Fibroblast of lung (primary cell): Measurements from ENCODE around the gene TBC1D22B. TPM values are rescaled to one million over a fixed set of nuclear protein-coding genes. Genes with fewer than 3 reads are reported as not detected.
A peak's percentile ranks its signal among the peaks of the same experiment; 100 is the strongest.

Experiments used
- DNase-seq, 2 donors: peaks; one replicate each; pipeline versions ENCODE4 v3.0.0 to v3.0.0-alpha.2; 2010; ENCODE audit warnings: low read depth in 2 of 2
- H2AFZ ChIP-seq: 2 replicates; pipeline ENCODE4 v1.5.1; 2012; ENCODE audit warnings: low read length, control low read depth, inconsistent platforms
- H3K27ac ChIP-seq: 2 replicates; pipeline ENCODE4 v1.5.1; 2011; ENCODE audit warnings: low read length, control low read depth; ENCODE audit not compliant: insufficient read depth
- H3K27me3 ChIP-seq: 2 replicates; pipeline ENCODE4 v1.5.1; 2011; ENCODE audit warnings: mild to moderate bottlenecking, low read length; ENCODE audit not compliant: control insufficient read depth, insufficient read depth
- H3K36me3 ChIP-seq: 2 replicates; pipeline ENCODE4 v1.5.1; 2011; ENCODE audit warnings: low read length; ENCODE audit not compliant: control insufficient read depth, insufficient read depth
- H3K4me1 ChIP-seq: 2 replicates; pipeline ENCODE4 v1.5.1; 2011; ENCODE audit warnings: low read length; ENCODE audit not compliant: control insufficient read depth, insufficient read depth; ENCODE audit errors: extremely low read depth
- H3K4me2 ChIP-seq: 2 replicates; pipeline ENCODE4 v1.5.1; 2011; ENCODE audit warnings: low read length, control low read depth; ENCODE audit not compliant: insufficient read depth; ENCODE audit errors: extremely low read depth
- H3K4me3 ChIP-seq, 4 experiments: fragments of 200-600 bp in 1 of 4; sonication (generic) in 1 of 4; replicated peaks in 1 of 4; 2 replicates each; pipeline ENCODE4 v1.5.1; 2011 to 2016; ENCODE audit warnings: low read length in 4 of 4, low read depth in 3 of 4, mild to moderate bottlenecking in 3 of 4, control low read depth in 2 of 4, inconsistent platforms in 1 of 4, mixed read lengths in 1 of 4; ENCODE audit not compliant: insufficient read depth in 1 of 4; ENCODE audit errors: control extremely low read depth in 1 of 4
- H3K79me2 ChIP-seq: 2 replicates; pipeline ENCODE4 v1.5.1; 2012; ENCODE audit warnings: mild to moderate bottlenecking, low read length, inconsistent platforms; ENCODE audit not compliant: control insufficient read depth, insufficient read depth
- H3K9ac ChIP-seq: 2 replicates; pipeline ENCODE4 v1.5.1; 2011; ENCODE audit warnings: mild to moderate bottlenecking, low read length, control low read depth; ENCODE audit not compliant: insufficient read depth
- H3K9me3 ChIP-seq: 2 replicates; pipeline ENCODE4 v1.5.1; 2012; ENCODE audit warnings: low read depth, low read length; ENCODE audit not compliant: control insufficient read depth, insufficient read depth
- H4K20me1 ChIP-seq: 2 replicates; pipeline ENCODE4 v1.5.1; 2011; ENCODE audit warnings: low read length; ENCODE audit not compliant: control insufficient read depth, insufficient read depth; ENCODE audit errors: extremely low read depth
- CTCF ChIP-seq, 2 donors: IDR thresholded peaks in 1 of 2; conservative IDR thresholded peaks in 1 of 2; 1 replicate in 1 of 2; 2 replicates in 1 of 2; pipeline ENCODE4 v1.5.1; 2011 to 2012; ENCODE audit warnings: low read length in 2 of 2, control low read depth in 1 of 2, inconsistent platforms in 1 of 2, low read depth in 1 of 2, mild to moderate bottlenecking in 1 of 2
- EZH2 ChIP-seq: IDR thresholded peaks from 2 replicates; pipeline ENCODE4 v1.5.1; 2012; ENCODE audit warnings: low read length, control low read depth, mild to moderate bottlenecking; ENCODE audit errors: missing control alignments
- polyA plus RNA-seq, 2 donors: library from polyadenylated mRNA; depleted of rRNA in 1 of 2; stranded (reverse) in 1 of 2; unstranded in 1 of 2; fragments of >200 nt; gene quantifications; 2 replicates each; pipeline ENCODE4 v1.2.1, GENCODE V29; 2011 to 2012; ENCODE audit warnings: missing spikeins in 1 of 2
- total RNA-seq: library from RNA; depleted of rRNA; stranded (reverse); fragments of >200 nt; gene quantifications from 2 replicates; pipeline ENCODE4 v1.2.1, GENCODE V29; 2014

TBC1D22B gene
- total and polyA plus RNA-seq, 2 donors (not counting 1 experiment from before 2014, with no cell fraction given): 6.3 to 9.7 TPM

- Histone ChIP-seq H3K36me3 (no peaks in the 10 kb centered on the region), H2AFZ (peak overlapping the region; percentile 85), H3K4me3 (peak overlapping the region; percentile 36 to 67 (median 44)), H4K20me1 (no peaks in the 10 kb centered on the region), H3K9me3 (no peaks in the 10 kb centered on the region), H3K79me2 (no peaks in the 10 kb centered on the region), H3K27me3 (no peaks in the 10 kb centered on the region), H3K27ac (no peak overlapping the region), H3K4me1 (peaks cover 2% of the 10 kb centered on the region), H3K4me2 (peak overlapping the region; percentile 75), H3K9ac (no peak overlapping the region)
- TF ChIP-seq CTCF (conservative IDR thresholded peaks at IDR 0.05 in 1 of 2, IDR thresholded peaks at IDR 0.05 in 1 of 2; ENCODE audit: low read depth in 1 of 2, low read length in 2 of 2): no peak
- DNase-seq: peak; percentile 86 to 91
These were observed 35.2 kb upstream of the TBC1D22B start for GRCh38 chr6:37222125-37222967.

- no peaks in the 10 kb centered on the region for H3K27me3 ChIP-seq
- no peak overlapping the region for H3K9ac ChIP-seq
- H3K4me1 ChIP-seq: peaks cover 2% of the 10 kb centered on the region
These were observed 34.6 kb upstream of the TBC1D22B start for GRCh38 chr6:37222992-37223391.

More at GRCh38 chr6:37222992-37223391, 34.6 kb upstream of the TBC1D22B start:
- Histone ChIP-seq H3K27ac (no peak overlapping the region), H3K4me3 (peak overlapping the region in 3 of 4 experiments; percentile 43 to 67 (median 44)), H3K9me3 (no peaks in the 10 kb centered on the region), H2AFZ (no peak overlapping the region), H4K20me1 (no peaks in the 10 kb centered on the region), H3K36me3 (no peaks in the 10 kb centered on the region), H3K4me2 (peak overlapping the region; percentile 75), H3K79me2 (no peaks in the 10 kb centered on the region)
- DNase-seq: no peak
- no peak for TF ChIP-seq CTCF (conservative IDR thresholded peaks at IDR 0.05 in 1 of 2, IDR thresholded peaks at IDR 0.05 in 1 of 2; ENCODE audit: low read depth in 1 of 2, low read length in 2 of 2)
- no peak for TF ChIP-seq EZH2
